NCI-H2171 treated with DMSO at 0.1 percent for 48 hours (cell line): Measurements from ENCODE around the gene TAF1D.
"Not testable (repeated sequence)": the region's sequence is repeated elsewhere in the genome, so short reads cannot be mapped to it uniquely, and the experiment has no call there.

Experiments
- DNase-seq: peaks from one replicate; lab custom pipeline; 2025; lab: John Stamatoyannopoulos, UW

TAF1D gene, protein sequence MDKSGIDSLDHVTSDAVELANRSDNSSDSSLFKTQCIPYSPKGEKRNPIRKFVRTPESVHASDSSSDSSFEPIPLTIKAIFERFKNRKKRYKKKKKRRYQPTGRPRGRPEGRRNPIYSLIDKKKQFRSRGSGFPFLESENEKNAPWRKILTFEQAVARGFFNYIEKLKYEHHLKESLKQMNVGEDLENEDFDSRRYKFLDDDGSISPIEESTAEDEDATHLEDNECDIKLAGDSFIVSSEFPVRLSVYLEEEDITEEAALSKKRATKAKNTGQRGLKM

DNA sequence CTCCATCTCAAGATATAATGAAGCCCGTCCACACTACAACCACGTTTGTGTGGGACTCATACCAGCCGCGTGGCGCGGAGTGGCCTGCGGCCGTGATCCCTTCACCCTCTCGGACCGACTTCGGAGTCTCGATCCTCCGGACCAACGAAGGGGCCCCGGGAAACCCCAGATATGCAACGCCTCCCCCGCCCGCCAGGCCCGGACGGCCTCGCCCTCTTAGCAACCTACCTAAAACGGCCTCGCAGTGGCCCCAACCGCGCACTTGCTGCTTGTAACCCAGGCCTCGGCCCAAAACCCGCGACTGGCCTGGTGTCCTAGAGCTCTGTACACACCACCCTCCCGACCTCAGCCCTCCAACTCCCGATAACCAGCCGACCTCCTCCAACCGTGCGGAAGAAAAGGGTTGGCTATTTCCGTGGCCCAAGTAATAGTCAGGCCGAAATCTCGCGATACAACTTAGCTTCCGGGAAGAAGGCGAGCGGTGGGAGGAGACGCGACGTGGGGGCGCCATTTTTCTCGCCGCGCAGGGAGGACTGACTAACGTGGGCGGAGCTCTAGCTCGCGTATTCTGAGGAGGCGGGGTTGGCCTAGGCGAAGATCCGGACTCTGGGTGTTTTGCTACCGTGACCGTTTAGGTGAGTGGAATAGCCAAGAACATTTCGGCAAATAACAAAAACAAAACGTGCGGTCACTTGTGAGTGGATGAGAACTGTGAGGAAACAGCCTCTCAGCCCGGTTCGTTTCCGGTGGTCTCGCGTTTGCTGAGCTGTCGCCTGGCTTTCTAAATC lies at the start of gene TAF1D, which contains the start of gene C11orf54:
TSS of gene TAF1D (minus strand) at position 402 of the 788 bp plus-strand sequence. CDS start 2,191 bp downstream, outside the sequence.
TSS of gene C11orf54 (plus strand) at position 579 of the 788 bp plus-strand sequence. CDS start 5,722 bp downstream, outside the sequence.
- DNase-seq = peak; percentile 97

DNA sequence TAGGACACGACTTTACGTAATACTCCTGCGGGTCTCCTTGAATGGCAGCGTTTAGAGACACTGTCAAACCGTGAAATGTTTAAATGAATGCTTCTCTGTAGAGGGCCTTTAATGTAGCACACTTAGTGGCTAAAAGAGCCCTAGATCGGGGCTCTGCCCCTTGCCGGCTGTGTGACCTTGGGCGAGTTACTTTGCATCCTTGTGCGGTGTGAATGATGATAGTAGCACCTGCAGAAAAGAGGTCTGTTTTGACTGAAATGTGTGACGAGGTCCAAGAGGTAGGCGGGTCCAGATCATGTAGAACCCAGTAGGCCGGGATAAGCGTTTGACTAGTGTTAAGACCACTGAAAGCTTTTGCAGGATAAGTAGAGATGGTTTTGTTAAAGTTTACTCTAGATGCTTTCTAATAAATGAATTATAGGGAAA lies 43.7 kb upstream of the TAF1D start:
- no peak for DNase-seq

DNA sequence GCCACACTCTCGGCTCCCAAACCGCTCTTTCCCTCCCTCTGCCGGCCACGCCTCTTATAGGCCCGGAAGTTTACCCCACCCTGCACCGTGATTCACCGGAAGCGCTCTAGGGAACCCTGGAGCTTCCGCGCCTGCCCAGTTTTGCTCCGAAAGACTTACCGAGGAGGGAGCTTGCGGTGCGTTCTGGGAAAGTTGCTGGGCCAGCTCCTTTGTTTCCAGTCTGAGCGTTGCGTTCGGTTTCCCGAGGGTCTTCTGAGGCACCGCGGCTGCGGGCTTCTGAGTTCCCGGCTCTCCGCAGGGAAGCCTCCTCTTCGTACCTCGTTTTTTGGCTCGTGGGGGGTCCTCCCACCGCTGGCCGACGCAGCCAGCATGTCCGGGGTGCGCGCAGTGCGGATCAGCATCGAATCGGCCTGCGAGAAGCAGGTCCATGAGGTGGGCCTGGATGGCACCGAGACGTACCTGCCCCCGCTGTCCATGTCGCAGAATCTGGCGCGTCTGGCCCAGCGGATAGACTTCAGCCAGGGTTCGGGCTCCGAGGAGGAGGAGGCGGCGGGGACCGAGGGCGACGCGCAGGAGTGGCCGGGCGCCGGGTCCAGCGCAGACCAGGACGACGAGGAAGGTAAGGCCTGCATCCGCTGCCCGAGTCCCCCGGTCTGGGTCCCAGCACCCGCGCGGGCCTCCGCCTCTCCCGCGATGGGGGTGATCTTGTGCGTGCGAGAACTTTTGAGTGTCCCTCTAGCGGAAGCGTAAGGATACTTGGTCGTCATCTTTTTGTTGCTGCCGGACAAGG lies 43.0 kb upstream of the TAF1D start, which contains the start of gene MED17:
TSS of gene MED17 (plus strand) at position 138 of the 790 bp plus-strand sequence. CDS start at position 370, 232 bp downstream.
- DNase-seq = peak; percentile 90

DNA sequence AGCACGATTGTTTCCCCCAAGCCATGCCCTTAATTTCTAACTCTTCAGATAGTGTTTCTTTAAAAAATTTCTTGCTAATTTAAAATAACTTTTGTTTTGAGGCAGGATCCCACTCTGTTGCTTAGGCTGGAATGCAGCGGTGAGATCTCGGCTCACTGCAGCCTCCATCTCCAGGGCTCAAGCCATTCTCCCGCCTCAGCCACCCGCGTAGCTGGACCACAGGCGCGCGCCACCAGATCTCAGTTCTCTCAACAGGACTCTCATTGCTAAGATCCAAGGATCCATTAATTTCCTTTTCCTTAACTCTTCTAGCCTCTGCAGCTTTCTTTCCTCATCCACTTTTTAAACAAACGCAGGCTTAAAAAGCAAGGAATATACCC lies 42.5 kb upstream of the TAF1D start:
- DNase-seq = no peak

DNA sequence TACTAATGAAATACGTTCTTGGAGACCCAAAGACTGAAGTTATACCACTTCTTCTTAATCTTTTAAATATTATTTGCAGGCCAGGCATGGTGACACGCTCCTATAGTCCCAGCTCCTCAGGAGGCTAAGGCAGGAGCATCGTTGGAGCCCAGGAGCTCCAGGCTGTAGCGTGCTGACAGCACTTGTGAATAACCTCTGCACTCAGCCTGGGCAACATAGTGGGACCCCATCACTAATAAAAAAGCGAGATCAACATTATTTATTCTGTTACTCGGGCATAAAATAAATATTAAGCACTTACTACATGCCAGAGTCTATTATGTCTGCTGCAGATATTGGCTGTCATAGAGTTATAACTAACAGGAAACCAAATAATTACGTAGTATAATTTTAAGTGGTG lies 42.1 kb upstream of the TAF1D start:
- DNase-seq = no peak

DNA sequence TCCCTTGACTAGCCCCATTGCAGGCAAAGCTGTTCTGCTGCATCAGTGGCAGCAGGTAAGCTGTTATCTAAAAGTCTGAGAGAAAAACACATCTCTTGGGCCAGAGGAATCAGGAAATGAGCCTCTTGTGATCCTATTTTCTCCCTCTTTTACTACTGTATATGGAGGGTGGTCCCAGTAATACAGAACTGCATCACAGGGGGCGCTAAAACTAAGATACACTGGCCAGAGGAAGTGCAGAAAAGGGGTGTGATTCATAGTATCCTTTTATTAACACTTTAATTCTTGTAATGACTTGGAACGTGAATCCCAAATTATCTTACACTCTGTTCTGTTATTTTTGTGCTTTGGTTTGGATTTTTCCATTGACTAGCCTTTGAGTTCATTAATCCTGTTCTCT lies 34.0 kb upstream of the TAF1D start:
- DNase-seq = no peak

DNA sequence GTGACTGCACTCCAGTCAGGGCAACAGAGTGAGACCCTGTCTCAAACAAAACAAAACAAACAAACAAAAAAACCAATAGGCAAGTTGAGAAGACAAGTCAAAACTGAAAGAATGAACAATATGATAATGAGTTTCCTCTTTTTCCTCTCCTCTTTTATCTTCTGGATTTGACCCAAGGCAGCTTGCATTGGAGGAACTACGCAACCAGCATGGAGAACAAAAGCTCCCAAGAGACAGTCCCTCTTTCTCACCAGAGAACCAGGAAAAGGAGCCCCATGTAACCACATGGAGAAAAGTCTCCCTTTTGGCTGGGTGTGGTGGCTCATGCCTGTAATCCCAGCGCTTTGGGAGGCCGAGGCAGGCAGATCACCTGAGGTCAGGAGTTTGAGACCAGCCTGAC lies 33.3 kb upstream of the TAF1D start:
- not testable (repeated sequence) for DNase-seq

DNA sequence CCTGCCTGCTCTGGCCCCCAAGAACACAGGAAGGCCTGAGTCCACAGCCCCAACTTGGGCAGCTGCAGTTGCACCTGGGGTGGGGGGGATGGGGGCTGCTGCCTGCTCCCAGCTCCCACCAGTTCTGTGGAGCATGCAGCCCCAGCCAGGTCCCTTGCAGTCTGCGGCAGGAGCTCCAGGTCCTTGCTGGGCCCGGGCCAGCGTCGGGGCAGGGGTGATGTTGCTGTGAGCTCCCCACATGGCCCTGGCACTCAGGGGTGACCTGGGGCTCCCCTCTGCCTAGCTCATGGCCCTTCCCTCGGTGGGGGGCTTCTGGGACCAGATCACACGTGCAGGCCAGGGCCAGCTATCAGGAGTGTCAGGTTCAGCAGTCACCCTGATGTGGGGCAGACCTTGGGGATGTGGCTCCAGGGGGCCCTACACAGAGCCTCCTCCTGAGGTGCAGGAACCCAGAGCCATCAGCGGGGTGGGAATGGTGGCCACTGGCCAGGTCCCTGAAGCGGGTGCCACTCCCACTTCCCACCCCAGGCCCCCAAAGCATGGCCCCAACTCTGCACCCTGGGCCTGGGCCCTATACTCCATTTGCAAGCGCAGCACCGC lies 32.4 kb upstream of the TAF1D start:
- DNase-seq = no peak

DNA sequence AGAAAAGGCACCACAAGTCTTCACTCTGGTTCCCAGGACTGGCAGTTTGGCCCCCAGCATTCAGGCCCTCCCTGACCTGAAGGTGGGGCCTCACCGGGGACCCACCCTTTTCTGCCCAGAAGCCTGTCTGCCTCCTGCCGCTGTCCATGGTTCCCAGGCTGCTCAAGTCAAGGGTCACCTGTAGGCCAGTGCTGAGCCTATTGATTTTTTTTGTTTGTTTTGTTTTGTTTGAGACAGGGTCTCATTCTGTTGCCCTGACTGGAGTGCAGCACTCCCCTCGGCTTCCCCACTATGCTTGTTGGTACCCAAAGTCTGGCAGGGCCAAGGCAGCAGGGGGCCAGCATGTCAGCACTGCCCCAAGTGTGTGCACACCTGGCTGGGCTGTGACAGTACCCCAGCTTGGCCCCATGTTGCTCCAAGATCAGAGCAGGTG lies 31.8 kb upstream of the TAF1D start:
- no peak for DNase-seq

DNA sequence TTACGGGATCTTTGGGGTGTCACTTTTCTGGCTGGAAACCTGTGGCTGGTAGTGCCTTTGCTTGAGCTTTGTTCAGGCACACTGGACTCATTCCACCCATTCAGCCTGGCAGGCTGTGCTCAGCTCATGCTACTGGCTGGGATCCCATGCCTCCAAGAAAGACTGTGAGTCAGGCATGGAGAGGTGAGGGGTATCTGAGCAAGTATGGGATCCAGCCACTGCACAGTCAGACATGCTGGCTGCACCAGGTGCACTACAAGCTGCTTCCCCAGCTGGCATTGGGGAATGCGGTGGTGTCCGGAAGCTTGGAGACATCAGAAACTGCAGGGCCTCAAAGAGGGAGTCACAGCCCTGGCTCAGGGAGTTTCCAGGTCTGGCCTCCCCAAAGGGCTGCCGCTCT lies 30.8 kb upstream of the TAF1D start:
- DNase-seq = no peak

DNA sequence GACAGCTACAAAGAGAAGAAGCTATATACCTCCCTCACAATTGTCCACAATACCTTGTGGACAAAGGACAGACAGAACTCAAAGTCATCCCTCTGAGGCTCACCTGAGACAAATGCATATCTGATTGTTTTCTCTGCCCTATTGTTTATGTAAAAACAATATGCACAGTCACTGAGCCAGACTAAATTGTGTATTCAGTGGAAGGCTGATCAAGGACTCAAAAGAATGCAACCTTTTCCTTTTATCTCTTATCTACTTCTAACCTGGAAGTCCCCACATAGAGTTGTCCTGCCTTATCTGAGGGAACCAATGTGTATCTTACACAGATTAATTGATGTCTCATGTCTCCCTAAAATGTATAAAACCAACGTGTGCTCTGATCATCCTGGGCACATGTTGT lies 28.9 kb upstream of the TAF1D start:
- no peak for DNase-seq

DNA sequence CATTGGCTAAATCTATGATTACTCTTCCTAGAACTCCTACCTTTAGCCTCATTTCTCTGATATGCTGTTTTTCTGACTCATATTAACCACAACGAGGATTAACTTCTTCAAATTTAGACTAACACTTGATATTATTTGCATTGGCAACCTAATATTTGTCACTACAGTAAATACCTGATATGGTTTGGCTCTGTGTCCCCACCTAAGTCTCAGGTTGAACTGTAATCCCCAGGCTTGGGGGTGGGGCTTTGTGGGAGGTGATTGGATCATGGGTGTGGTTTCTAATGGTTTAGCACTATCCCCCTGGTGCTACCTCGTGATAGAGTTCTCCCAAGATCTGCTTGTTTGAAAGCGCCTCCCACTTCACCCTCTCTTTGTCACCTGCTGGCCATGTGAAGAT lies 25.7 kb upstream of the TAF1D start:
- DNase-seq = no peak

DNA sequence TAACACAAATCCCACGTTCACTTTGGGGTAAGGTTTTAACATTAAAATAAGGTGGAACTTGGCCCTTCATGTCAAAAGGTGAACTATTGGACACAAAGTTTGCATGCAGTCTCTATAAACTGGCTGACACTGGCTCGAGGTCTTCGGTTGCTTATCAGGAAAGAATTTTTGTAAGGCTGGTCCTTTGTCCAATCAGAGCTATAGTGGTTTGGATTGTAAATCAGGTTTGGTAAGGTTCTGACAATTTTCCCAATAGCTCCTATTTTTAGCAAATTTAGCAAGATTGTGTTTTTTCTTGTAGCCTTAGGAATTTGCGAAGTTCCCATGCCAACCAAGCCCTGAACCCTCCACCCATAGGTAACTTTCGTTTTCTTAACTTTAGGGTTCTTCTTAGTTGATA lies 25.2 kb upstream of the TAF1D start:
- DNase-seq = no peak

DNA sequence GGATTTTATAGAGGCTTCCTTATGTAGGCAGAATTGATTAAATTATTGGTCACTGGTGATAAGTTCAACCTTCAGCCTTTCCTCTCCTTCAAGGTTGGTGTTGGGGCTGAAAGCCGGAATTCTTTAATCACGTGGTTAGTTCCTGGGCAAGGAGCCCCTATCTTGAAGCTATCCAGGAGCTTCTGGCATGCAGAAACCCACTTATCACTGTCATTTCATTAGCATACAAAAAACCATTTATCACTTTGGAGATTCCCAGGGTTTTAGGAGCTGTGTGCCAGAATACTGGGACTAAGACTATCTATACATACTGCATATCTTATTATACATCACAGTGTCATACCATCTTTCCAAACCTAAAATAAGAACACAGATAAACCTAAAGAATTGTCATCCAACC lies 24.3 kb upstream of the TAF1D start:
- DNase-seq = no peak

DNA sequence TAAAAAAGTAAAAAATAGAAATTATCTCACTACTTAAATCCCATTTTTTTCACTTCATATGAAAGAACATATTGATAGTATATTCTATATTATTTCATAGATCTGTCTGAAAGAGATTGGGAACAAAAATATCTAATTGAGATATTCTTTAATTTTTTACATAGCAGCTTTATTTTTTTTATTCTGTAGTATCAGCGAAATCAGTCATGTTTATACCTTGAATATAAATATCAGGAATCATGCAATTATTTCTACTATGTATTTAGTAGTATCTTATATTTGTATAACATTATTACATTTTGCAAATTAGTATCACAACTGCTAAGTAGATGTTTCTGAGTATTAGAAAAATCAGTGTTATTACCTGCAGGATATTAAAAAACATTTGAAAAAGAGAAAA lies 20.6 kb upstream of the TAF1D start:
- no peak for DNase-seq

DNA sequence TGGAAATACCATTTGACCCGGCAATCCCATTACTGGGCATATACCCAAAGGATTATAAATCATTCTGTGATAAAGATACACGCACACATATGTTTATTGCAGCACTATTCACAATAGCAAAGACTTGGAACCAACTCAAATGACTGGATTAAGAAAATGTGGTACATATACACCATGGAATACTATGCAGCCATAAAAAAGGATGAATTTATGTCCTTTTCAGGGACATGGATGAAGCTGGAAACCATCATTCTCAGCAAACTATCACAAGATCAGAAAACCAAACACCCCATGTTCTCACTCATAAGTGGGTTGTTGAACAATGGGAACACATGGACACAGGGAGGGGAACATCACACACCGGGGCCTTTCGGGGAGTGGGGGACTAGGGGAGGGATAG lies 17.8 kb upstream of the TAF1D start:
- DNase-seq = not testable (repeated sequence)

DNA sequence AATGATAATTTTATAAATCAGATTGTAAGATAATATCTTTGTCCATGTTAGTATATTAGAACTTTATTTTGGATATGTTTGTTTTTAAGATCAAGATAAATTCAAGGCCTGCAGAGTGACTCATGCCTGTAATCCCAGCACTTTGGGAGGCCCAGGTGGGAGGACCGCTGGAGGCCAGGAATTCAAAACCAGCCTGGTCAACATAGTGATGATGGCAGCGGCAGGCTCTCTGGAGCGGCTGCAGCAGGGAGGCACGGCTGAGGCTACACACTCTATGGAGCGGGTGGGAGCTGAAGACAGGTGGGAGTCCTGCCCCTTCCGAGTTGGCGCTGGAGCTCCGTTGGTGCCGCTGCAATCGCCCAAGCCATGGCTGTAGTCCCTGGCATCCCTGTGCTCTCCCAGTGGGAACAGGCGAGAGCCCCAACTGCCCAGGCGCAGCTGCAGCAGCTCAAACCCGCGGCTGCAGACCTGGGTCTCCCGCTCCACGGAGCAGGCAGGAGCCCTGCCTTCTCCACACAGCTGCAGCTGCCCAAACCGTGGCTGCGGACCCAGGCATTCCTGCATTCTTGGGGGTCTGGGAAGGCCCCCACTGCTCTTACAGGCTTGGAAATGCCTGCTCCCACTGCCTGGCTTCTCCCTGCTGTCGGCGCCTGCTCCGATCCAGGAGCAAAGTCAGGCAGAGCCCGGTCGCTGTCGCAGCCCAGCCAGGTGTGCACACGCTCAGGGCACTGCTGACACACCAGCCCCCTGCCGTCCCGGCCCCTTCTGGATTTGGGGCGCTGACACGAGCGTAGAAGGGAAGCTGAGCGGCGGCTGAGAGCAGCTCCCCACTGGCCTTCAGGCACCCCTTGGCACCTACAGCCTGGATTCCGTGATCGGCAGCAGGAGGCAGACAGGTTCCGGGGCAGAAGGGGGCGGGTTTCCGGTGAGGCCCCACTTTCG lies 16.9 kb upstream of the TAF1D start:
- DNase-seq = no peak

DNA sequence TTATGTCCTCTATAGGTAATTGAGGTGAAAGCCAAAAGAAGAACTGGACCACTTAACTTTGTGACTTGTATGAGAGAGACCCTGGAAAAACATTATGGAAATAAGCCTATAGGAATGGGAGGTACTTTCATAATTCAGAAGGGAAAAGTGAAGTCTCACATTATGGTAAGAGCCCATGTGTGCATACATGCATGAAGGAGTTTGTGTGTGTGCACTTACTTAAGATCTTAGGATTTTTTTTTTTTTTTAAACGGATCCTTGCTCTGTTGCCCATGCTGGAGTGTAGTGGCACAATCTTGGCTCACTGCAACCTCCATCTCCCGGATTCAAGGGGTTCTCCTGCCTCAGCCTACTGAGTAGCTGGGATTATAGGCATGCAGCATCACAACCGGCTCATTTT lies 16.0 kb upstream of the TAF1D start:
- DNase-seq = no peak

DNA sequence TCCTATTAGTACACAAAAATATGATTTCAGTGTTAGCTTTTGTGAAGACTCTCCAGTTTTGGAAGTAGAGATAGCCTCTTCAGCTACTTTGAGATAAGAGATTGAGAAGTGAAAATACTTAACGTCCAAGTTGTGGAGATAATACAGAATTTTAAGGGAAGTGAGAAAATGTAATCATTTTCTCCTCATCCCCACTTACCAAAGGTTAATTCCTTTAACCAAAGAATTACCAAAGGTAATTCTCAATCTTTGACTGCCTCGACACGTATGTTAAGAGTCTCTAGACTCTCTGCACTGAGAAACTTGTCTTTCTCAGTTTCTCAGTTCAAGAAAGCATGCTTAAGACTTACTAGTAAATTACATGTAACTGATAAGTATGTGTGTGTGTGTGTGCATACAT lies 15.5 kb upstream of the TAF1D start:
- DNase-seq = no peak

DNA sequence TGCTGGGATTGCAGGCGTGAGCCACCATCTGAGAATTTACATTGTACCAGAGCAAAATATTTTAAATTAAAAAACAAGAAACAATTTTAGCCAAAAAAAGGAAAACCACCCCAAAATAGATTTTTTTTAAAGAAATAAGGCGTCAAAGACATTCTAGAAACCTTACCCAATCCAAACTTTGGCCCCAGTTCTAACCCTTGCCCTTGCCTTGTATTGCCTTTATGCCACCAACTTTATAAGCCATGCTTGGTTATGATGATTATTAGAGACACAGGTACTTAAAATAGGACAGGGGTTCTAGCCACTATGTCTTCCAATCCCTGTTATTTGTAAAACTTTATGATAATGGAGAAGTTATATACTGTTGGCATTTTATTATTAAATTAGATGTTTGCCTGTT lies 11.9 kb upstream of the TAF1D start:
- no peak for DNase-seq

DNA sequence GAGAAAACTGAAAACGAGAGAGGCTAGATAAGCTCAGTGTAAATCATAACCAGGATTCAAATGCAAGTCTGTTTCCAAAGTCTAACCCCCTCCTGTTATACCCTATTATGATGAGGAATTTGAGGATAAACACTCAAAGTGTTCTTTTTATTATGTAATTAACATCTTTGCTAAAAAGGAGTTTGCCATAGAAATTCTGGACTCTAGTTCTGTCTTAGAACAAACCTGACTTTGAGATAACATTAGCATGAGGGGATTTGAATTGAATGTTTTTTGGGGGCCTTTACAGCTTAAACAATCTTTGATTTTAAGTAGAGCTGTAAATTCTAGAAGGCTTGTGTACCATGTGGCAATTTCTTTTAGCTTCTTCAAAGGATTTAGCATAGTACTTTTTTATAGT lies 9.7 kb upstream of the TAF1D start:
- DNase-seq = no peak
